Measurements from ENCODE around the gene RBFOX1. TPM values are rescaled to one million over a fixed set of nuclear protein-coding genes. Genes with fewer than 3 reads are reported as not detected.

RBFOX1 gene
- polyA plus RNA-seq, 1 donor from 2014 or later = 56.8 TPM

DNA sequence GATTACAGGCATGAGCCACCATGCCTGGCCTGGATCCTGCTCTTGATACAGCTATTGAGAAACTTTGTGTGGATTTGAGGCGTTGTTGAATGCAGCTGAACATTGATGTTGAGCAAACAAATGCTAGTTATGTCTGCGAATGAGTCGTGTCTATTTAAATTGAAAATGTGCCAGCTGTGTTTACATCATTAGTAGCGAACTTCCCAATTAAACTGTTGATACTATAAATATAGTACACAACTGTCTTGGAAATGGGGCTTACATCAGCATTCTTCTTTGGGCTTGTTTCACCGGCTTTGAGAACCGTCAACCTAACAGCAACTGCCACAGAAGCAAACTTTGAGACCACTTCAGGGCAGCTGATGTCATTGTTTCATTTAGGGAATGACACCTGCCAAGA, 251.9 kb downstream of the RBFOX1 start:
- H3F3A ChIP-seq (ENCODE audit: insufficient read depth, low read length, poor library complexity, severe bottlenecking) = no peaks in the 10 kb centered on the region
- H2AFZ ChIP-seq (ENCODE audit: low read depth, low read length) = no peak overlapping the region
- H3K9me2 ChIP-seq (ENCODE audit: insufficient read depth, low read length) = no peaks in the 10 kb centered on the region
- no peaks in the 10 kb centered on the region for H3K27me3 ChIP-seq (ENCODE audit: insufficient read depth, low read depth, low read length)
- no peaks in the 10 kb centered on the region for H3K36me3 ChIP-seq (ENCODE audit: insufficient read depth, low read length)
- H3K4me3 ChIP-seq (ENCODE audit: low read length) = no peak overlapping the region
- H3K9ac ChIP-seq (ENCODE audit: low read length) = no peak overlapping the region
- H4K20me1 ChIP-seq (ENCODE audit: insufficient read depth) = no peaks in the 10 kb centered on the region
- H3K79me2 ChIP-seq (replicated peaks; ENCODE audit: insufficient read depth, low read length) = no peaks in the 10 kb centered on the region
- no peak overlapping the region for H3K27ac ChIP-seq (ENCODE audit: low read length)
- H3K9me3 ChIP-seq (ENCODE audit: low read length) = no peaks in the 10 kb centered on the region
- H3K4me2 ChIP-seq (ENCODE audit: low read length) = no peak overlapping the region
- TF ChIP-seq, protein P1, sequence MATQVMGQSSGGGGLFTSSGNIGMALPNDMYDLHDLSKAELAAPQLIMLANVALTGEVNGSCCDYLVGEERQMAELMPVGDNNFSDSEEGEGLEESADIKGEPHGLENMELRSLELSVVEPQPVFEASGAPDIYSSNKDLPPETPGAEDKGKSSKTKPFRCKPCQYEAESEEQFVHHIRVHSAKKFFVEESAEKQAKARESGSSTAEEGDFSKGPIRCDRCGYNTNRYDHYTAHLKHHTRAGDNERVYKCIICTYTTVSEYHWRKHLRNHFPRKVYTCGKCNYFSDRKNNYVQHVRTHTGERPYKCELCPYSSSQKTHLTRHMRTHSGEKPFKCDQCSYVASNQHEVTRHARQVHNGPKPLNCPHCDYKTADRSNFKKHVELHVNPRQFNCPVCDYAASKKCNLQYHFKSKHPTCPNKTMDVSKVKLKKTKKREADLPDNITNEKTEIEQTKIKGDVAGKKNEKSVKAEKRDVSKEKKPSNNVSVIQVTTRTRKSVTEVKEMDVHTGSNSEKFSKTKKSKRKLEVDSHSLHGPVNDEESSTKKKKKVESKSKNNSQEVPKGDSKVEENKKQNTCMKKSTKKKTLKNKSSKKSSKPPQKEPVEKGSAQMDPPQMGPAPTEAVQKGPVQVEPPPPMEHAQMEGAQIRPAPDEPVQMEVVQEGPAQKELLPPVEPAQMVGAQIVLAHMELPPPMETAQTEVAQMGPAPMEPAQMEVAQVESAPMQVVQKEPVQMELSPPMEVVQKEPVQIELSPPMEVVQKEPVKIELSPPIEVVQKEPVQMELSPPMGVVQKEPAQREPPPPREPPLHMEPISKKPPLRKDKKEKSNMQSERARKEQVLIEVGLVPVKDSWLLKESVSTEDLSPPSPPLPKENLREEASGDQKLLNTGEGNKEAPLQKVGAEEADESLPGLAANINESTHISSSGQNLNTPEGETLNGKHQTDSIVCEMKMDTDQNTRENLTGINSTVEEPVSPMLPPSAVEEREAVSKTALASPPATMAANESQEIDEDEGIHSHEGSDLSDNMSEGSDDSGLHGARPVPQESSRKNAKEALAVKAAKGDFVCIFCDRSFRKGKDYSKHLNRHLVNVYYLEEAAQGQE (IDR thresholded peaks at IDR 0.05; ENCODE audit: borderline replicate concordance) = no peak
- TF ChIP-seq, protein P2, sequence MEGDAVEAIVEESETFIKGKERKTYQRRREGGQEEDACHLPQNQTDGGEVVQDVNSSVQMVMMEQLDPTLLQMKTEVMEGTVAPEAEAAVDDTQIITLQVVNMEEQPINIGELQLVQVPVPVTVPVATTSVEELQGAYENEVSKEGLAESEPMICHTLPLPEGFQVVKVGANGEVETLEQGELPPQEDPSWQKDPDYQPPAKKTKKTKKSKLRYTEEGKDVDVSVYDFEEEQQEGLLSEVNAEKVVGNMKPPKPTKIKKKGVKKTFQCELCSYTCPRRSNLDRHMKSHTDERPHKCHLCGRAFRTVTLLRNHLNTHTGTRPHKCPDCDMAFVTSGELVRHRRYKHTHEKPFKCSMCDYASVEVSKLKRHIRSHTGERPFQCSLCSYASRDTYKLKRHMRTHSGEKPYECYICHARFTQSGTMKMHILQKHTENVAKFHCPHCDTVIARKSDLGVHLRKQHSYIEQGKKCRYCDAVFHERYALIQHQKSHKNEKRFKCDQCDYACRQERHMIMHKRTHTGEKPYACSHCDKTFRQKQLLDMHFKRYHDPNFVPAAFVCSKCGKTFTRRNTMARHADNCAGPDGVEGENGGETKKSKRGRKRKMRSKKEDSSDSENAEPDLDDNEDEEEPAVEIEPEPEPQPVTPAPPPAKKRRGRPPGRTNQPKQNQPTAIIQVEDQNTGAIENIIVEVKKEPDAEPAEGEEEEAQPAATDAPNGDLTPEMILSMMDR (IDR thresholded peaks at IDR 0.05; ENCODE audit: poor library complexity, severe bottlenecking) = no peak
- TF ChIP-seq SMC3 (conservative IDR thresholded peaks at IDR 0.05; ENCODE audit: poor library complexity) (no peak), RAD21 (conservative IDR thresholded peaks at IDR 0.05) (no peak), MXI1 (conservative IDR thresholded peaks at IDR 0.05; ENCODE audit: poor library complexity, severe bottlenecking) (no peak), EP300 (conservative IDR thresholded peaks at IDR 0.05; ENCODE audit: poor library complexity, severe bottlenecking) (no peak), POLR2AphosphoS5 (IDR thresholded peaks at IDR 0.05) (no peak), EZH2 (IDR thresholded peaks at IDR 0.05; ENCODE audit: borderline replicate concordance, insufficient read depth, low read length, poor library complexity, severe bottlenecking) (no peak), TAF1 (IDR thresholded peaks at IDR 0.05; ENCODE audit: low read depth) (no peak)

DNA sequence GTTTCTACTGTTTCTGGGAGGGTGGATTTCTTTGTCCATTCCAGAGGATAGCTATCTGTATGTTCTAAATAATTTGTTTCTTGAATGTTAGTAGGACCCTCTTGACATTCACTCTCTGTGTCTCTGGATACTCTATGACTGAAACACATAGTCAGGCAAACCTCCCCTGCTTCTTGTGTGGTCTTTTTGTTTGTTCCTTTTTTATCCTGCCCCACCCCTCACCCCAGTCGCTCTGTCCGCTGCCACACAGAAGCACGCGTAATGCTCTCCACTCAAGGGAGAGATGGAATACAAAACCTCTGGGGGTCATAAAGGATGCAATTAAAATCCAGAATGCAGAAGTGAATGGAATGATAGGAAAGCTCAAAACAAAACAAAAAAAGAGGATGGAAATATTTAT, 253.1 kb downstream of the RBFOX1 start:
- Histone ChIP-seq H3K4me3 (ENCODE audit: low read length) (no peak overlapping the region), H3K27me3 (ENCODE audit: insufficient read depth, low read depth, low read length) (no peaks in the 10 kb centered on the region)

More for the DNA sequence above, 253.1 kb downstream of the RBFOX1 start:
- no peaks in the 10 kb centered on the region for H3K9me3 ChIP-seq (ENCODE audit: low read length)
- no peaks in the 10 kb centered on the region for H3K9me2 ChIP-seq (ENCODE audit: insufficient read depth, low read length)
- no peaks in the 10 kb centered on the region for H4K20me1 ChIP-seq (ENCODE audit: insufficient read depth)
- H3K9ac ChIP-seq (ENCODE audit: low read length) = no peak overlapping the region
- H3K36me3 ChIP-seq (ENCODE audit: insufficient read depth, low read length) = no peaks in the 10 kb centered on the region
- no peak overlapping the region for H3K4me2 ChIP-seq (ENCODE audit: low read length)
- no peaks in the 10 kb centered on the region for H3K79me2 ChIP-seq (replicated peaks; ENCODE audit: insufficient read depth, low read length)
- no peak overlapping the region for H3K27ac ChIP-seq (ENCODE audit: low read length)
- no peak overlapping the region for H2AFZ ChIP-seq (ENCODE audit: low read depth, low read length)
- no peak for TF ChIP-seq MXI1 (conservative IDR thresholded peaks at IDR 0.05; ENCODE audit: poor library complexity, severe bottlenecking)
- no peak for TF ChIP-seq EP300 (conservative IDR thresholded peaks at IDR 0.05; ENCODE audit: poor library complexity, severe bottlenecking)
- TF ChIP-seq, protein P2 (IDR thresholded peaks at IDR 0.05; ENCODE audit: poor library complexity, severe bottlenecking) = no peak
- TF ChIP-seq POLR2AphosphoS5 (IDR thresholded peaks at IDR 0.05) = no peak
- no peak for TF ChIP-seq RAD21 (conservative IDR thresholded peaks at IDR 0.05)
- TF ChIP-seq, protein P1 (IDR thresholded peaks at IDR 0.05; ENCODE audit: borderline replicate concordance) = no peak
- no peak for TF ChIP-seq SMC3 (conservative IDR thresholded peaks at IDR 0.05; ENCODE audit: poor library complexity)
- no peak for TF ChIP-seq EZH2 (IDR thresholded peaks at IDR 0.05; ENCODE audit: borderline replicate concordance, insufficient read depth, low read length, poor library complexity, severe bottlenecking)
- no peak for TF ChIP-seq TAF1 (IDR thresholded peaks at IDR 0.05; ENCODE audit: low read depth)
- no peaks in the 10 kb centered on the region for H3F3A ChIP-seq (ENCODE audit: insufficient read depth, low read length, poor library complexity, severe bottlenecking)
